A549 (cell line): ENCODE measurements around the gene TFAP2E.

Experiments used
- BHLHE40 ChIP-seq: IDR thresholded peaks from 2 replicates; pipeline ENCODE4 v1.6.1; 2012; ENCODE audit warnings: low read depth, low read length, inconsistent platforms
- CHD2 ChIP-seq: fragments of 150-350 bp; IDR thresholded peaks from 2 replicates; pipeline ENCODE4 v1.6.1; 2014; ENCODE audit warnings: low read length; ENCODE audit not compliant: partially characterized antibody
- HDAC2 ChIP-seq: fragments of 200-600 bp; sonication (generic); IDR thresholded peaks from 2 replicates; pipeline ENCODE4 v1.6.1; 2016
- JUN ChIP-seq, 2 experiments: fragments of >200 bp; sonication (Bioruptor Twin); formaldehyde crosslinking; IDR thresholded peaks; 2 replicates in 1 of 2; 3 replicates in 1 of 2; pipeline ENCODE4 v1.6.1; 2016 to 2017
- SREBF2 ChIP-seq: fragments of 450-650 bp; IDR thresholded peaks from 2 replicates; pipeline ENCODE4 v1.6.1; 2014; ENCODE audit warnings: mild to moderate bottlenecking, moderate library complexity
- TF ChIP-seq, protein P1 (sequence below): fragments of >200 bp; sonication (Bioruptor Twin); formaldehyde crosslinking; IDR thresholded peaks from 2 replicates; pipeline ENCODE4 v1.6.1; 2016
- TF ChIP-seq, protein P2 (sequence below): fragments of >200 bp; sonication (Bioruptor Twin); formaldehyde crosslinking; IDR thresholded peaks from 3 replicates; pipeline ENCODE4 v1.5.1; 2016

DNA sequence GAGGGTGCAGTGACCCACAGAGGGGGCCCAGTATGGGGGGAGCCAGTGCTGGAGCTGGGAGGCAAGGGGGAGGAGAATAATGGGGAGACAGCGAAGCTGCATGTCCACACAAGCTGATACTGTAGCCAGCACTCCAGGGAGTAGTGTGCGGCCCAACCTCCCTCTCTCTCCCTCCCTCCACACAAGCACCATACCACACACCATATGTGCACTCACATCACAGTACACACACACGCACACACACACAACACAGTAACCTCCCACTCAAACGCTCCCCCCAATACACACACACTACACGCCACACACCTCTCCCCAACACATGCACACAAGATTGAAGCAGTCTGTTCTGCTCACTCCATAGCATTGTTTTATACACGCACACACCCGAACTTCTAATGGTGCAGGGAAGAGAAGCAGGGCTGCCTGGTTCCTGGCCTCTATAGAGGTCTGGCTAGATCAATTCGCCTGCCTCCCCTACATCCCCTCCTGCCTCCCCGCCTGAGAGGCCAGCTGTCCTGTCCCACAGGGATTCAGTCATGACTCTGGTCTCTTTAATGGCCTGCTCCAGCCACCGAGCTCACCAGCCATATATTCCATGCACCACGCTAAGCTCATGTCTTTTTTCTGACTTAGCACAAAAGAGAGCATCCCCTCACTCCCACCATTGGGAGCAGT is 11.7 kb upstream of the TFAP2E start:
- no peak for TF ChIP-seq JUN (IDR thresholded peaks at IDR 0.05)
- TF ChIP-seq, protein P1, sequence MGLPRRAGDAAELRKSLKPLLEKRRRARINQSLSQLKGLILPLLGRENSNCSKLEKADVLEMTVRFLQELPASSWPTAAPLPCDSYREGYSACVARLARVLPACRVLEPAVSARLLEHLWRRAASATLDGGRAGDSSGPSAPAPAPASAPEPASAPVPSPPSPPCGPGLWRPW, result no peak
- TF ChIP-seq SREBF2, result no peak
- TF ChIP-seq, protein P2, sequence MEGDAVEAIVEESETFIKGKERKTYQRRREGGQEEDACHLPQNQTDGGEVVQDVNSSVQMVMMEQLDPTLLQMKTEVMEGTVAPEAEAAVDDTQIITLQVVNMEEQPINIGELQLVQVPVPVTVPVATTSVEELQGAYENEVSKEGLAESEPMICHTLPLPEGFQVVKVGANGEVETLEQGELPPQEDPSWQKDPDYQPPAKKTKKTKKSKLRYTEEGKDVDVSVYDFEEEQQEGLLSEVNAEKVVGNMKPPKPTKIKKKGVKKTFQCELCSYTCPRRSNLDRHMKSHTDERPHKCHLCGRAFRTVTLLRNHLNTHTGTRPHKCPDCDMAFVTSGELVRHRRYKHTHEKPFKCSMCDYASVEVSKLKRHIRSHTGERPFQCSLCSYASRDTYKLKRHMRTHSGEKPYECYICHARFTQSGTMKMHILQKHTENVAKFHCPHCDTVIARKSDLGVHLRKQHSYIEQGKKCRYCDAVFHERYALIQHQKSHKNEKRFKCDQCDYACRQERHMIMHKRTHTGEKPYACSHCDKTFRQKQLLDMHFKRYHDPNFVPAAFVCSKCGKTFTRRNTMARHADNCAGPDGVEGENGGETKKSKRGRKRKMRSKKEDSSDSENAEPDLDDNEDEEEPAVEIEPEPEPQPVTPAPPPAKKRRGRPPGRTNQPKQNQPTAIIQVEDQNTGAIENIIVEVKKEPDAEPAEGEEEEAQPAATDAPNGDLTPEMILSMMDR, result no peak
- TF ChIP-seq CHD2, result no peak
- TF ChIP-seq HDAC2, result no peak
- TF ChIP-seq BHLHE40, result no peak
